Liver (tissue), 9 donors: ENCODE results near the gene ANGEL2. TPM values are rescaled to one million over a fixed set of nuclear protein-coding genes. Genes with fewer than 3 reads are reported as not detected.

Experiments
- DNase-seq: peaks from one replicate; pipeline ENCODE4 v3.0.0-alpha.2; 2017; ENCODE audit warnings: low spot score
- H3K27ac ChIP-seq, 2 donors: one replicate each; pipeline ENCODE4 v1.7.0; 2013; ENCODE audit warnings: inconsistent platforms in 2 of 2, low read length in 2 of 2, control low read depth in 1 of 2, low read depth in 1 of 2, mild to moderate bottlenecking in 1 of 2
- H3K27me3 ChIP-seq, 4 donors: one replicate each; pipeline versions ENCODE4 v1.6.1 to v1.7.0; 2013; ENCODE audit warnings: low read length in 3 of 4, inconsistent platforms in 1 of 4, mild to moderate bottlenecking in 1 of 4, moderate library complexity in 1 of 4; ENCODE audit not compliant: control insufficient read depth in 4 of 4, insufficient read depth in 4 of 4
- H3K36me3 ChIP-seq, 4 donors: one replicate each; pipeline versions ENCODE4 v1.6.1 to v1.7.0; 2013; ENCODE audit warnings: low read length in 3 of 4, mild to moderate bottlenecking in 3 of 4, low read depth in 1 of 4, moderate library complexity in 1 of 4; ENCODE audit not compliant: control insufficient read depth in 4 of 4, insufficient read depth in 3 of 4
- H3K4me1 ChIP-seq, 4 donors: one replicate each; pipeline versions ENCODE4 v1.6.1 to v1.7.0; 2013; ENCODE audit warnings: low read length in 3 of 4, mild to moderate bottlenecking in 3 of 4, moderate library complexity in 1 of 4; ENCODE audit not compliant: control insufficient read depth in 4 of 4, insufficient read depth in 4 of 4
- H3K4me3 ChIP-seq, 3 donors: one replicate each; pipeline versions ENCODE4 v1.6.1 to v1.7.0; 2013; ENCODE audit warnings: low read length in 3 of 3, control low read depth in 1 of 3, low read depth in 1 of 3, mild to moderate bottlenecking in 1 of 3
- H3K9ac ChIP-seq, 2 donors: one replicate each; pipeline ENCODE4 v1.7.0; 2013; ENCODE audit warnings: low read length in 2 of 2, mild to moderate bottlenecking in 2 of 2, moderate library complexity in 2 of 2, control low read depth in 1 of 2, low read depth in 1 of 2
- H3K9me3 ChIP-seq, 4 donors: one replicate each; pipeline versions ENCODE4 v1.6.1 to v1.7.0; 2013; ENCODE audit warnings: low read length in 3 of 4; ENCODE audit not compliant: control insufficient read depth in 4 of 4
- ATF3 ChIP-seq: IDR thresholded peaks from 2 replicates; pipeline ENCODE4 v1.6.1; 2016; ENCODE audit warnings: antibody characterized with exemption
- CTCF ChIP-seq: fragments of 150-350 bp; IDR thresholded peaks from 2 replicates; pipeline ENCODE4 v1.5.1; 2017; ENCODE audit warnings: improper control_type of control experiment, low read depth, low read length; ENCODE audit not compliant: missing input control
- EGR1 ChIP-seq, 2 donors: IDR thresholded peaks; 2 replicates each; pipeline ENCODE4 v1.6.1; 2016 to 2018; ENCODE audit warnings: antibody characterized with exemption in 2 of 2, low read depth in 2 of 2
- FOXA1 ChIP-seq: IDR thresholded peaks from 2 replicates; pipeline ENCODE4 v1.6.1; 2016; ENCODE audit warnings: antibody characterized with exemption
- FOXA2 ChIP-seq: IDR thresholded peaks from 2 replicates; pipeline ENCODE4 v1.6.1; 2016; ENCODE audit warnings: antibody characterized with exemption
- GABPA ChIP-seq, 2 donors: IDR thresholded peaks in 1 of 2; conservative IDR thresholded peaks in 1 of 2; 2 replicates each; pipeline ENCODE4 v1.6.1; 2016; ENCODE audit warnings: antibody characterized with exemption in 2 of 2, mild to moderate bottlenecking in 1 of 2, moderate library complexity in 1 of 2
- HNF4A ChIP-seq, 2 donors: conservative IDR thresholded peaks; 2 replicates each; pipeline ENCODE4 v1.6.1; 2016; ENCODE audit warnings: antibody characterized with exemption in 2 of 2, mild to moderate bottlenecking in 2 of 2
- HNF4G ChIP-seq: IDR thresholded peaks from 2 replicates; pipeline ENCODE4 v1.6.1; 2016; ENCODE audit warnings: antibody characterized with exemption
- JUND ChIP-seq, 2 donors: IDR thresholded peaks; 2 replicates each; pipeline ENCODE4 v1.6.1; 2016; ENCODE audit warnings: antibody characterized with exemption in 2 of 2
- MAX ChIP-seq: IDR thresholded peaks from 2 replicates; pipeline ENCODE4 v1.6.1; 2016; ENCODE audit warnings: antibody characterized with exemption
- NR2F2 ChIP-seq: IDR thresholded peaks from 2 replicates; pipeline ENCODE4 v1.6.1; 2016; ENCODE audit warnings: antibody characterized with exemption
- RAD21 ChIP-seq, 2 donors: IDR thresholded peaks; 2 replicates each; pipeline ENCODE4 v1.6.1; 2016; ENCODE audit warnings: antibody characterized with exemption in 2 of 2, mild to moderate bottlenecking in 2 of 2
- REST ChIP-seq: IDR thresholded peaks from 2 replicates; pipeline ENCODE4 v1.6.1; 2016; ENCODE audit warnings: antibody characterized with exemption, mild to moderate bottlenecking
- RXRA ChIP-seq, 2 donors: IDR thresholded peaks; 2 replicates each; pipeline ENCODE4 v1.6.1; 2017 to 2018; ENCODE audit warnings: antibody characterized with exemption in 2 of 2, mild to moderate bottlenecking in 1 of 2
- SP1 ChIP-seq: IDR thresholded peaks from 2 replicates; pipeline ENCODE4 v1.6.1; 2018; ENCODE audit warnings: antibody characterized with exemption, mild to moderate bottlenecking
- TAF1 ChIP-seq: conservative IDR thresholded peaks from 2 replicates; pipeline ENCODE4 v1.6.1; 2016; ENCODE audit warnings: antibody characterized with exemption, mild to moderate bottlenecking
- YY1 ChIP-seq: IDR thresholded peaks from 2 replicates; pipeline ENCODE4 v1.6.1; 2016; ENCODE audit warnings: antibody characterized with exemption, mild to moderate bottlenecking
- ZBTB33 ChIP-seq: IDR thresholded peaks from 2 replicates; pipeline ENCODE4 v1.6.1; 2016; ENCODE audit warnings: antibody characterized with exemption
- WGBS: extraction: QIAGEN DNeasy Blood & Tissue Kit; methylation state at CpG from one replicate; pipeline ENCODE4 v1.1.7; 2013; 5-methylcytosine and 5-hydroxymethylcytosine counted together
- polyA plus RNA-seq, 2 donors: library from polyadenylated mRNA; stranded (reverse) in 1 of 2; unstranded in 1 of 2; fragments of 200-250 nt in 1 of 2; fragments of >200 nt in 1 of 2; fragmentation: Nextera tagmentation in 1 of 2; extraction: Ambion mirVana in 1 of 2; gene quantifications; one replicate each; pipeline versions ENCODE4 v1.2.1 to v1.2.3, GENCODE V29; 2013 to 2015
- total RNA-seq, 2 donors: library from RNA; depleted of rRNA; stranded (reverse); fragments of >200 nt; gene quantifications; one replicate each; pipeline ENCODE4 v1.2.3, GENCODE V29; 2014
- donor health status: healthy.
- donor health status: healthy.
- donor health status: healthy.
- donor health status: healthy.
- donor health status: healthy.

The ANGEL2 gene
- total and polyA plus RNA-seq, 4 donors: 8.2 to 31.1 (median 16.4) TPM

- no peak overlapping the region for H3K4me3 ChIP-seq
- H3K4me1 ChIP-seq: peaks cover 3 to 18% (median 9%) of the 10 kb centered on the region in 4 donors
- H3K9ac ChIP-seq: no peak overlapping the region
- no peak overlapping the region for H3K27ac ChIP-seq
- no peak for DNase-seq
- 82% methylated on average over 3 of the region's 3 CpGs for WGBS
- H3K27me3 ChIP-seq: peaks cover 0 to 15% (median 0%) of the 10 kb centered on the region in 4 donors
- TF ChIP-seq NR2F2 (no peak), ATF3 (no peak), ZBTB33 (no peak), REST (no peak), RXRA (IDR thresholded peaks at IDR 0.05) (no peak), RAD21 (IDR thresholded peaks at IDR 0.05) (no peak), JUND (IDR thresholded peaks at IDR 0.05) (no peak), MAX (no peak), FOXA1 (no peak), CTCF (no peak), HNF4G (no peak), FOXA2 (no peak), EGR1 (IDR thresholded peaks at IDR 0.05; ENCODE audit: low read depth in 2 of 2) (no peak), SP1 (no peak), TAF1 (no peak), YY1 (no peak), HNF4A (conservative IDR thresholded peaks at IDR 0.05) (no peak), GABPA (IDR thresholded peaks at IDR 0.05 in 1 of 2, conservative IDR thresholded peaks at IDR 0.05 in 1 of 2) (no peak)
- no peaks in the 10 kb centered on the region for H3K36me3 ChIP-seq
- H3K9me3 ChIP-seq: no peaks in the 10 kb centered on the region
Observed at GRCh38 chr1:212953321-212953720, 62.3 kb downstream of the ANGEL2 start.

GRCh38 chr1:212952641-212952976 lies 63.1 kb downstream of the ANGEL2 start:
- Histone ChIP-seq H3K9me3 (no peaks in the 10 kb centered on the region), H3K36me3 (no peaks in the 10 kb centered on the region), H3K27me3 (peaks cover 0 to 15% (median 0%) of the 10 kb centered on the region in 4 donors), H3K4me3 (no peak overlapping the region), H3K4me1 (peaks cover 3 to 18% (median 9%) of the 10 kb centered on the region in 4 donors), H3K9ac (no peak overlapping the region), H3K27ac (no peak overlapping the region)
- no peak for TF ChIP-seq FOXA1
- TF ChIP-seq SP1: no peak
- no peak for TF ChIP-seq JUND (IDR thresholded peaks at IDR 0.05)
- no peak for TF ChIP-seq REST
- TF ChIP-seq HNF4A (conservative IDR thresholded peaks at IDR 0.05): no peak
- TF ChIP-seq YY1: no peak
- no peak for TF ChIP-seq NR2F2
- TF ChIP-seq FOXA2: no peak
- no peak for TF ChIP-seq MAX
- 86% methylated on average over 8 of the region's 8 CpGs for WGBS
- no peak for DNase-seq
